PC-9 (cell line): Measurements from ENCODE around the gene ZNF407. TPM values are rescaled to one million over a fixed set of nuclear protein-coding genes. Genes with fewer than 3 reads are reported as not detected.
A peak's percentile ranks its signal among the peaks of the same experiment; 100 is the strongest.

Experiments used
- BruUV-seq: library from RNA; stranded (reverse); fragments of 400-500 nt; replicated peaks from 2 replicates; lab custom pipeline; 2021; lab: Mats Ljungman, UMichigan
- CTCF ChIA-PET: fragments of 300-600 bp; sonication (Branson Sonifier 250); formaldehyde crosslinking; loops from one replicate; lab custom pipeline; 2022; ENCODE audit warnings: antibody characterized with exemption; lab: Charles Lee
- POLR2A ChIA-PET: fragments of 300-600 bp; sonication (Branson Sonifier 250); formaldehyde crosslinking; loops from one replicate; lab custom pipeline; 2022; ENCODE audit warnings: antibody characterized with exemption; ENCODE audit not compliant: unreplicated experiment; lab: Charles Lee
- DNase-seq, 2 experiments: peaks; one replicate each; pipeline versions ENCODE4 v3.0.0 to v3.0.0-alpha.2; 2015 to 2022; ENCODE audit warnings: mixed read lengths in 1 of 2
- H2AFZ ChIP-seq: fragments of 200-600 bp; sonication (generic); 2 replicates; pipeline ENCODE4 v1.8.1; 2017; ENCODE audit warnings: antibody characterized with exemption
- H3F3A ChIP-seq: fragments of 200-600 bp; sonication (generic); 2 replicates; pipeline ENCODE4 v1.8.1; 2017; ENCODE audit warnings: antibody characterized with exemption, mild to moderate bottlenecking, low read depth; ENCODE audit not compliant: insufficient read depth
- H3K27ac ChIP-seq: fragments of 200-600 bp; sonication (generic); 2 replicates; pipeline ENCODE4 v1.6.1; 2016; ENCODE audit warnings: mixed run types
- H3K27me3 ChIP-seq: fragments of 200-600 bp; sonication (generic); 2 replicates; pipeline ENCODE4 v1.6.1; 2016; ENCODE audit warnings: low read depth, mixed run types; ENCODE audit not compliant: insufficient read depth
- H3K36me3 ChIP-seq: fragments of 200-600 bp; sonication (generic); 2 replicates; pipeline ENCODE4 v1.6.1; 2016; ENCODE audit warnings: low read depth, mixed run types
- H3K4me1 ChIP-seq: fragments of 200-600 bp; sonication (generic); replicated peaks from 2 replicates; pipeline ENCODE4 v1.6.1; 2016; ENCODE audit warnings: mixed run types; ENCODE audit not compliant: insufficient read depth
- H3K4me2 ChIP-seq: fragments of 200-600 bp; sonication (generic); 2 replicates; pipeline ENCODE4 v1.6.1; 2017; ENCODE audit warnings: mixed run types
- H3K4me3 ChIP-seq: fragments of 200-600 bp; sonication (generic); 2 replicates; pipeline ENCODE4 v1.6.1; 2016; ENCODE audit warnings: mixed run types
- H3K79me2 ChIP-seq: fragments of 200-600 bp; sonication (generic); 2 replicates; pipeline ENCODE4 v1.6.1; 2017; ENCODE audit warnings: low read depth, mixed run types
- H3K9me2 ChIP-seq: fragments of 200-600 bp; sonication (generic); 2 replicates; pipeline ENCODE4 v1.8.1; 2017; ENCODE audit warnings: mild to moderate bottlenecking; ENCODE audit not compliant: insufficient read depth
- H3K9me3 ChIP-seq: fragments of 200-600 bp; sonication (generic); 2 replicates; pipeline ENCODE4 v1.8.1; 2016; ENCODE audit warnings: low read depth; ENCODE audit not compliant: insufficient read depth
- H4K20me1 ChIP-seq: fragments of 200-600 bp; sonication (generic); 2 replicates; pipeline ENCODE4 v1.8.1; 2017; ENCODE audit not compliant: insufficient read depth
- CTCF ChIP-seq: fragments of 200-600 bp; sonication (generic); conservative IDR thresholded peaks from 2 replicates; pipeline ENCODE4 v1.6.1; 2017; ENCODE audit warnings: mixed run types, antibody characterized with exemption, mild to moderate bottlenecking, moderate library complexity
- EZH2 ChIP-seq: fragments of 200-600 bp; sonication (generic); IDR thresholded peaks from 2 replicates; pipeline ENCODE4 v1.8.0; 2017; ENCODE audit warnings: antibody characterized with exemption, low read depth
- intact Hi-C: fragments of 100-400 bp; cut with micrococcal nuclease; formaldehyde crosslinking; loops from one replicate; pipeline ENCODE4 v1.10.0; 2022; ENCODE audit not compliant: unreplicated experiment
- total RNA-seq: library from RNA; stranded (reverse); gene quantifications from 2 replicates; pipeline ENCODE4 v1.2.3, GENCODE V29; 2021

ZNF407 gene
- total RNA-seq, 1 experiment from 2014 or later, result 13.4 TPM

- Histone ChIP-seq H3K9me2 (no peaks in the 10 kb centered on the region), H2AFZ (no peak overlapping the region), H3F3A (peaks cover 10% of the 10 kb centered on the region; the same call in 1 of the 2 replicates), H3K4me1 (peaks cover 14% of the 10 kb centered on the region), H3K79me2 (0 out of 2 replicates have a peak, but pooled peaks cover 5% of the 10 kb centered on the region), H3K36me3 (no peaks in the 10 kb centered on the region), H3K9me3 (peaks cover 4% of the 10 kb centered on the region; the same call in 1 of the 2 replicates), H4K20me1 (peaks cover 7% of the 10 kb centered on the region; the same call in 1 of the 2 replicates), H3K27me3 (no peaks in the 10 kb centered on the region), H3K27ac (no peak overlapping the region), H3K4me3 (no peak overlapping the region), H3K4me2 (no peak overlapping the region)
- intact Hi-C loops, result no loop called here
- POLR2A ChIA-PET, result no interaction called here
- TF ChIP-seq CTCF (no peak), EZH2 (no peak)
- DNase-seq, result no peak
- CTCF ChIA-PET, result no interaction called here
- no TSS peak for BruUV-seq
Observed at GRCh38 chr18:74611765-74612164, 14.1 kb downstream of the ZNF407 start.

- Histone ChIP-seq H4K20me1 (no peaks in the 10 kb centered on the region), H3K4me1 (peaks cover 14% of the 10 kb centered on the region), H3K79me2 (no peaks in the 10 kb centered on the region), H3K27me3 (no peaks in the 10 kb centered on the region), H3F3A (peaks cover 10% of the 10 kb centered on the region; the same call in 1 of the 2 replicates), H3K9me2 (no peaks in the 10 kb centered on the region), H3K4me2 (no peak overlapping the region), H3K27ac (no peak overlapping the region), H2AFZ (no peak overlapping the region), H3K36me3 (no peaks in the 10 kb centered on the region), H3K4me3 (no peak overlapping the region), H3K9me3 (peaks cover 4% of the 10 kb centered on the region; the same call in 1 of the 2 replicates)
- TF ChIP-seq EZH2, result no peak
- no peak for TF ChIP-seq CTCF
- ChIA-PET POLR2A (no interaction called here), CTCF (no interaction called here)
- intact Hi-C loops, result no loop called here
- no peak for DNase-seq
- no TSS peak for BruUV-seq
Observed at GRCh38 chr18:74613381-74613780, 15.7 kb downstream of the ZNF407 start.

GRCh38 chr18:74616494-74616893 lies 18.8 kb downstream of the ZNF407 start:
- peak overlapping the region; percentile 37 for H3K27ac ChIP-seq
- H3K4me2 ChIP-seq, result peak overlapping the region; percentile 41
- H2AFZ ChIP-seq, result no peak overlapping the region
- no peaks in the 10 kb centered on the region for H3K9me2 ChIP-seq
- H3K4me1 ChIP-seq, result peaks cover 14% of the 10 kb centered on the region
- no TSS peak for BruUV-seq
- no peaks in the 10 kb centered on the region for H3K27me3 ChIP-seq
- H3K9me3 ChIP-seq, result peaks cover 4% of the 10 kb centered on the region; the same call in 1 of the 2 replicates
- no peak overlapping the region for H3K4me3 ChIP-seq
- POLR2A ChIA-PET, result no interaction called here
- CTCF ChIA-PET, result no interaction called here
- TF ChIP-seq EZH2, result no peak
- no peak for TF ChIP-seq CTCF
- H3K79me2 ChIP-seq, result no peaks in the 10 kb centered on the region
- H3K36me3 ChIP-seq, result no peaks in the 10 kb centered on the region
- no peak for DNase-seq
- intact Hi-C loops, result no loop called here
- H3F3A ChIP-seq, result peaks cover 10% of the 10 kb centered on the region; the same call in 1 of the 2 replicates
- H4K20me1 ChIP-seq, result peaks cover 6% of the 10 kb centered on the region; the same call in 1 of the 2 replicates
